HG03460 (cell line): ENCODE measurements around the gene FLOT1.
"Not testable (repeated sequence)": the region's sequence is repeated elsewhere in the genome, so short reads cannot be mapped to it uniquely, and the experiment has no call there.

Source experiments
- ATAC-seq: cut with Tn5 transposase; IDR thresholded peaks from one replicate; pipeline ENCODE4 v1.9.1; 2021; ENCODE audit not compliant: unreplicated experiment

Gene FLOT1

GRCh38 chr6:30723843-30724741 is 18.4 kb downstream of the FLOT1 start:
- not testable (repeated sequence) for ATAC-seq

- ATAC-seq: not testable (repeated sequence)
Measured at GRCh38 chr6:30723159-30723842, 19.2 kb downstream of the FLOT1 start.

- ATAC-seq: no peak
Measured at GRCh38 chr6:30722280-30723112, 20.0 kb downstream of the FLOT1 start.

GRCh38 chr6:30722025-30722279 is 20.5 kb downstream of the FLOT1 start:
- ATAC-seq: not testable (repeated sequence)

GRCh38 chr6:30721198-30722024 is 21.1 kb downstream of the FLOT1 start:
- no peak for ATAC-seq

GRCh38 chr6:30720738-30721197 is 21.7 kb downstream of the FLOT1 start:
- no peak for ATAC-seq

GRCh38 chr6:30719791-30720737 is 22.4 kb downstream of the FLOT1 start, which contains the start of gene TUBB:
Gene TUBB (plus strand): TSS chr6:30720352. CDS start chr6:30720507, 155 bp downstream.
- peak; percentile 43 for ATAC-seq

- no peak for ATAC-seq
Measured at GRCh38 chr6:30719356-30719755, 23.1 kb downstream of the FLOT1 start.

- not testable (repeated sequence) for ATAC-seq
Measured at GRCh38 chr6:30717845-30718720, 24.4 kb downstream of the FLOT1 start.

- peak; percentile 68 for ATAC-seq
Measured at GRCh38 chr6:30717129-30717844, 25.2 kb downstream of the FLOT1 start, which contains the start of gene MDC1. Gene MDC1 (minus strand): TSS chr6:30717281. CDS start chr6:30715175, 2,106 bp downstream.

- no peak for ATAC-seq
Measured at GRCh38 chr6:30716879-30717128, 25.7 kb downstream of the FLOT1 start.

- no peak for ATAC-seq
Measured at GRCh38 chr6:30714263-30714662, 28.2 kb downstream of the FLOT1 start.

GRCh38 chr6:30712441-30712945 is 30.0 kb downstream of the FLOT1 start:
- no peak for ATAC-seq

GRCh38 chr6:30711758-30712380 is 30.6 kb downstream of the FLOT1 start:
- ATAC-seq: no peak

GRCh38 chr6:30709101-30709868 is 33.2 kb downstream of the FLOT1 start:
- ATAC-seq: no peak

GRCh38 chr6:30707281-30707850 is 35.1 kb downstream of the FLOT1 start:
- ATAC-seq: no peak
